ENCODE results near the gene FXYD1. TPM values are rescaled to one million over a fixed set of nuclear protein-coding genes. Genes with fewer than 3 reads are reported as not detected.

The FXYD1 gene
- 100 to 1,000 TPM in 2 of 4 donors, 10 to 100 TPM in 2; 18.1 to 214 (median 105) TPM for total RNA-seq

- intact Hi-C loops (cut with DNase I; ENCODE audit: low total_unique reads), result no loop called here
- DNase-seq, result peak; percentile 79 to 84
- Histone ChIP-seq H3K27ac (peak within 1 kb of the TSS; percentile 95 to 97), H3K9me3 (no peaks in the 10 kb centered on the region), H3K27me3 (no peaks in the 10 kb centered on the region), H3K36me3 (no peaks in the 10 kb centered on the region), H3K4me1 (peaks cover 0 to 5% of the 10 kb centered on the region in 2 donors), H3K4me3 (peak within 1 kb of the TSS; percentile 30 to 43)
- TF ChIP-seq CTCF (IDR thresholded peaks at IDR 0.05), result no peak
- TF ChIP-seq POLR2A (IDR thresholded peaks at IDR 0.05), result no peak
Observed at GRCh38 chr19:35138305-35138892, at the start of gene FXYD1. Gene FXYD1, plus strand, starts transcription at chr19:35138824. Its CDS starts 1,256 bp downstream, at chr19:35140080.

- peaks cover 0 to 5% of the 10 kb centered on the region in 2 donors for H3K27me3 ChIP-seq
- H3K9me3 ChIP-seq, result no peaks in the 10 kb centered on the region
- H3K4me1 ChIP-seq, result no peaks in the 10 kb centered on the region
- H3K4me3 ChIP-seq, result no peak overlapping the region
- no peak overlapping the region for H3K27ac ChIP-seq
- no peaks in the 10 kb centered on the region for H3K36me3 ChIP-seq
- no peak for DNase-seq
- TF ChIP-seq POLR2A (IDR thresholded peaks at IDR 0.05) (no peak), CTCF (IDR thresholded peaks at IDR 0.05) (no peak)
- intact Hi-C loops (cut with DNase I; ENCODE audit: low total_unique reads), result no loop called here
Observed at GRCh38 chr19:35089554-35089953, 49.1 kb upstream of the FXYD1 start.

GRCh38 chr19:35090160-35090505 is 48.5 kb upstream of the FXYD1 start:
- TF ChIP-seq CTCF (IDR thresholded peaks at IDR 0.05) (no peak), POLR2A (IDR thresholded peaks at IDR 0.05) (no peak)
- Histone ChIP-seq H3K36me3 (no peaks in the 10 kb centered on the region), H3K4me1 (no peaks in the 10 kb centered on the region), H3K9me3 (no peaks in the 10 kb centered on the region), H3K27ac (no peak overlapping the region), H3K27me3 (peaks cover 0 to 5% of the 10 kb centered on the region in 2 donors), H3K4me3 (no peak overlapping the region)
- no peak for DNase-seq
- intact Hi-C loops (cut with DNase I; ENCODE audit: low total_unique reads), result no loop called here

- Histone ChIP-seq H3K4me1 (no peaks in the 10 kb centered on the region), H3K27ac (no peak overlapping the region), H3K9me3 (no peaks in the 10 kb centered on the region), H3K4me3 (no peak overlapping the region), H3K36me3 (no peaks in the 10 kb centered on the region), H3K27me3 (peaks cover 0 to 5% of the 10 kb centered on the region in 2 donors)
- TF ChIP-seq POLR2A (IDR thresholded peaks at IDR 0.05), result no peak
- peak; percentile 43 to 59 (median 53) for TF ChIP-seq CTCF (IDR thresholded peaks at IDR 0.05)
- DNase-seq, result peak; percentile 29 to 53
- intact Hi-C loops (cut with DNase I; ENCODE audit: low total_unique reads), result no loop called here
Observed at GRCh38 chr19:35090506-35091214, 48.0 kb upstream of the FXYD1 start.

GRCh38 chr19:35093430-35093829 is 45.2 kb upstream of the FXYD1 start:
- intact Hi-C loops (cut with DNase I; ENCODE audit: low total_unique reads), result no loop called here
- Histone ChIP-seq H3K27me3 (peaks cover 0 to 5% of the 10 kb centered on the region in 2 donors), H3K27ac (no peak overlapping the region), H3K4me1 (no peaks in the 10 kb centered on the region), H3K36me3 (no peaks in the 10 kb centered on the region), H3K9me3 (no peaks in the 10 kb centered on the region), H3K4me3 (no peak overlapping the region)
- TF ChIP-seq POLR2A (IDR thresholded peaks at IDR 0.05), result no peak
- TF ChIP-seq CTCF (IDR thresholded peaks at IDR 0.05), result no peak
- DNase-seq, result no peak

Measured in uterus (tissue), 4 donors.